Lung (tissue), 12 donors: ENCODE measurements around the gene MISFA. TPM values are rescaled to one million over a fixed set of nuclear protein-coding genes. Genes with fewer than 3 reads are reported as not detected.
"Not testable (repeated sequence)": the region's sequence is repeated elsewhere in the genome, so short reads cannot be mapped to it uniquely, and the experiment has no call there.

Source experiments
- ATAC-seq: fragments of 200-7000 bp; cut with Tn5 transposase; one replicate; pipeline ENCODE4 v1.9.1; 2020; ENCODE audit warnings: moderate number of reproducible peaks; ENCODE audit not compliant: insufficient read depth, low FRiP score
- DNase-seq, 3 donors: peaks; one replicate each; pipeline ENCODE4 v3.0.0-alpha.2; 2013 to 2017
- H3K27ac ChIP-seq, 2 donors: one replicate each; pipeline ENCODE4 v1.5.1; 2013; ENCODE audit warnings: mild to moderate bottlenecking in 2 of 2, moderate library complexity in 2 of 2, control low read depth in 1 of 2, inconsistent platforms in 1 of 2, low read depth in 1 of 2, low read length in 1 of 2
- H3K27me3 ChIP-seq, 3 donors: one replicate each; pipeline ENCODE4 v1.5.1; 2013; ENCODE audit warnings: low read length in 2 of 3; ENCODE audit not compliant: control insufficient read depth in 3 of 3, insufficient read depth in 3 of 3
- H3K36me3 ChIP-seq, 4 donors: one replicate each; pipeline ENCODE4 v1.5.1; 2013; ENCODE audit warnings: low read length in 4 of 4, mild to moderate bottlenecking in 1 of 4, moderate library complexity in 1 of 4; ENCODE audit not compliant: control insufficient read depth in 4 of 4, insufficient read depth in 4 of 4
- H3K4me1 ChIP-seq, 5 donors: one replicate each; pipeline ENCODE4 v1.5.1; 2013; ENCODE audit warnings: low read length in 5 of 5, mild to moderate bottlenecking in 2 of 5, moderate library complexity in 1 of 5; ENCODE audit not compliant: control insufficient read depth in 5 of 5, insufficient read depth in 5 of 5
- H3K4me3 ChIP-seq: one replicate; pipeline ENCODE4 v1.5.1; 2013; ENCODE audit warnings: mild to moderate bottlenecking, control low read depth, moderate library complexity
- H3K9ac ChIP-seq, 2 donors: one replicate each; pipeline ENCODE4 v1.5.1; 2013; ENCODE audit warnings: low read length in 2 of 2, control low read depth in 1 of 2; ENCODE audit not compliant: insufficient read depth in 1 of 2
- H3K9me3 ChIP-seq, 4 donors: one replicate each; pipeline ENCODE4 v1.5.1; 2013; ENCODE audit warnings: low read length in 3 of 4, mild to moderate bottlenecking in 1 of 4, moderate library complexity in 1 of 4; ENCODE audit not compliant: control insufficient read depth in 4 of 4, insufficient read depth in 3 of 4
- CTCF ChIP-seq: IDR thresholded peaks from 2 replicates; pipeline ENCODE4 v1.5.1; 2012; ENCODE audit warnings: mild to moderate bottlenecking; ENCODE audit errors: control extremely low read depth, extremely low read depth
- WGBS, 2 donors: extraction: QIAGEN DNeasy Blood & Tissue Kit; methylation state at CpG; one replicate each; pipeline ENCODE4 v1.1.7; 2013; 5-methylcytosine and 5-hydroxymethylcytosine counted together
- polyA plus RNA-seq, 2 donors: library from polyadenylated mRNA; stranded (reverse); fragments of 200-250 nt; gene quantifications; one replicate each; pipeline ENCODE4 v1.2.1, GENCODE V29; 2013
- total RNA-seq, 2 donors: library from RNA; depleted of rRNA in 1 of 2; stranded (reverse); fragments of >200 nt in 1 of 2; gene quantifications; one replicate each; pipeline ENCODE4 v1.2.1, GENCODE V29; 2014 to 2021
- donor health status: control.
- donor health status: control.
- donor health status: Bipolar disorder and iron deficiency.
- donor health status: healthy.
- donor health status: DM: yes; HTN: yes; CAD: no.

The MISFA gene
- total and polyA plus RNA-seq, 4 donors = 0.95 to 3.5 (median 2.6) TPM

DNA sequence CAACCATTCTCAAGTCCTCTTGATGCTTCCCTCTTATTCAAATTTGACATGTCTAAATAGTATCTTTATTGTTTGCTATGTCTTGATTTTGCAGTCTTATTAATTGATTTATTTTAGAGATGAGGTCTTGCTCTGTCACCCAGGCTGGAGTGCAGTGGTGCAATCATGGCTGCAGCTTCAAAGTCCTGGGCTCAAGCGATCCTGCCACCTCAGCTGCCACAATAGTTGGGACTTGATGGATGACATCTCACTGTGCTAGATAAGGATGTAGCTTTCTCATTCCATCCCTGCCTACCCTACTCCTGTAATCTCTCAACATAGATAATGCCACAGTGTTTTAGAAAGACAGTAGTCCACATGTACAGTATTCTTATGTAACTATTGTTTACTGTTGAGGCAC is 42.1 kb downstream of the MISFA start:
- Histone ChIP-seq H3K9ac (no peak overlapping the region), H3K27me3 (no peaks in the 10 kb centered on the region), H3K4me3 (no peak overlapping the region), H3K4me1 (no peaks in the 10 kb centered on the region), H3K9me3 (peaks cover 0 to 2% (median 0%) of the 10 kb centered on the region in 4 donors), H3K27ac (no peak overlapping the region), H3K36me3 (no peaks in the 10 kb centered on the region)
- DNase-seq (no peak), ATAC-seq (no peak)
- 47 to 68% methylated on average over 1 of the region's 1 CpG for WGBS, 2 donors
- TF ChIP-seq CTCF = no peak

- not testable (repeated sequence) for DNase-seq, H3K4me3 ChIP-seq, H3K4me1 ChIP-seq, H3K27ac ChIP-seq, H3K9ac ChIP-seq, H3K36me3 ChIP-seq, ATAC-seq, H3K9me3 ChIP-seq, H3K27me3 ChIP-seq
- 70 to 83% methylated on average over 4 of the region's 4 CpGs for WGBS, 2 donors
Observed at GRCh38 chr11:18643034-18643433, 43.4 kb downstream of the MISFA start.

DNA sequence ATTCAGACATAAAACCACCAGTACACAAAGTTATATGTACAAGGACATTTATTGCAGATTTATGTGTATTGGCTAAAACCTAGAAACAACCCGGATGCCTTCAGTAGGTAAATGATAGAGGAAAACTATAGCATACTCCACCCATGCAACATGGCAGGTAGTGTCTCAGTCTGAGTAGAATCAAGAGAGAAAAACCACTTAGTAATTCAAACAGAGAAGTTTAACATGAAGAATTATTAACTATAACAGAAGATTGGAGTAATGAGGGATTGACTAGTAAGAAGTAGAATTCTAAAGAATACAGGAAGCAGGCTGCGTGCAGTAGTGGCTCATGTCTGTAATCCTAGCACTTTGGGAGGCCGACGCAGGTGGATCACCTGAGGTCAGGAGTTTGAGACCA is 50.8 kb downstream of the MISFA start:
- Histone ChIP-seq H3K9me3 (no peaks in the 10 kb centered on the region), H3K4me3 (no peak overlapping the region), H3K27ac (no peak overlapping the region), H3K9ac (no peak overlapping the region), H3K27me3 (no peaks in the 10 kb centered on the region), H3K36me3 (no peaks in the 10 kb centered on the region), H3K4me1 (peaks cover 0 to 4% (median 0%) of the 10 kb centered on the region in 5 donors)
- no peak for ATAC-seq
- 57 to 93% methylated on average over 4 of the region's 4 CpGs for WGBS, 2 donors
- no peak for DNase-seq
- TF ChIP-seq CTCF = no peak

GRCh38 chr11:18650859-18651557 is 51.4 kb downstream of the MISFA start:
- Histone ChIP-seq H3K27ac (no peak overlapping the region), H3K9me3 (no peaks in the 10 kb centered on the region), H3K36me3 (no peaks in the 10 kb centered on the region), H3K9ac (no peak overlapping the region), H3K4me1 (peaks cover 0 to 4% (median 0%) of the 10 kb centered on the region in 5 donors), H3K4me3 (no peak overlapping the region), H3K27me3 (no peaks in the 10 kb centered on the region)
- DNase-seq (peak; percentile 27 to 44 (median 31)), ATAC-seq (no peak)
- 72 to 82% methylated on average over 19 of the region's 19 CpGs for WGBS, 2 donors
- TF ChIP-seq CTCF = peak; percentile 38

Other genes with a start within 250 kb of the MISFA start
- gene LDHA, start 205.2 kb upstream of the MISFA start, total RNA-seq = 100 to 1,000 TPM; 238 to 373 TPM
- gene LDHA, start 205.2 kb upstream of the MISFA start, polyA plus RNA-seq = 100 to 1,000 TPM; 286 to 596 TPM
- not detected for gene LDHC, start 187.5 kb upstream of the MISFA start, total RNA-seq
- 1 to 10 TPM in 1 of 2 donors, under 1 TPM in 1; 0.06 to 1.1 TPM for gene LDHC, start 187.5 kb upstream of the MISFA start, polyA plus RNA-seq
- gene LDHAL6A, start 143.9 kb upstream of the MISFA start, total RNA-seq = not detected
- gene LDHAL6A, start 143.9 kb upstream of the MISFA start, polyA plus RNA-seq = not detected
- 10 to 100 TPM; 53.2 to 57.6 TPM for gene TSG101, start 72.8 kb upstream of the MISFA start, total RNA-seq
- 10 to 100 TPM; 37.8 to 64.4 TPM for gene TSG101, start 72.8 kb upstream of the MISFA start, polyA plus RNA-seq
- gene UEVLD, start 11.1 kb upstream of the MISFA start, total RNA-seq = 10 to 100 TPM; 20.7 to 29.6 TPM
- 10 to 100 TPM in 1 of 2 donors, 1 to 10 TPM in 1; 6.4 to 10.9 TPM for gene UEVLD, start 11.1 kb upstream of the MISFA start, polyA plus RNA-seq
- gene SPTY2D1, start 34.6 kb downstream of the MISFA start, total RNA-seq = 10 to 100 TPM; 17.8 to 21.0 TPM
- 10 to 100 TPM in 1 of 2 donors, 1 to 10 TPM in 1; 3.9 to 10.7 TPM for gene SPTY2D1, start 34.6 kb downstream of the MISFA start, polyA plus RNA-seq
- gene TMEM86A, start 99.0 kb downstream of the MISFA start, total RNA-seq = 1 to 10 TPM; 3.2 to 8.9 TPM
- 1 to 10 TPM; 1.9 to 2.6 TPM for gene TMEM86A, start 99.0 kb downstream of the MISFA start, polyA plus RNA-seq
- gene IGSF22, start 126.4 kb downstream of the MISFA start, total RNA-seq = 1 to 10 TPM in 1 of 2 donors, under 1 TPM in 1; 0.77 to 2.0 TPM
- gene IGSF22, start 126.4 kb downstream of the MISFA start, polyA plus RNA-seq = under 1 TPM; 0.33 to 0.34 TPM
- under 1 TPM in 1 of 2 donors, not detected in 1; 0.15 TPM for gene PTPN5, start 192.0 kb downstream of the MISFA start, total RNA-seq
- gene PTPN5, start 192.0 kb downstream of the MISFA start, polyA plus RNA-seq = under 1 TPM in 1 of 2 donors, not detected in 1; 0.02 TPM